Colonic mucosa (tissue), 4 donors: ENCODE data around the gene GLB1L2. TPM values are rescaled to one million over a fixed set of nuclear protein-coding genes. Genes with fewer than 3 reads are reported as not detected.

Experiments
- DNase-seq: peaks from one replicate; pipeline ENCODE4 v3.0.0-alpha.2; 2020
- H3K27ac ChIP-seq: fragments of 200-600 bp; one replicate; pipeline ENCODE4 v1.8.0; 2021
- H3K27me3 ChIP-seq: fragments of 200-600 bp; one replicate; pipeline ENCODE4 v1.8.0; 2021
- H3K36me3 ChIP-seq: fragments of 200-600 bp; one replicate; pipeline ENCODE4 v1.8.0; 2021
- H3K4me1 ChIP-seq: fragments of 200-600 bp; one replicate; pipeline ENCODE4 v1.8.0; 2021; ENCODE audit warnings: mild to moderate bottlenecking
- H3K4me3 ChIP-seq: fragments of 200-600 bp; one replicate; pipeline ENCODE4 v1.8.0; 2021
- H3K9ac ChIP-seq, 2 donors: one replicate each; pipeline ENCODE4 v1.7.0; 2013; ENCODE audit warnings: control low read depth in 2 of 2, low read depth in 2 of 2, low read length in 2 of 2
- H3K9me3 ChIP-seq: fragments of 200-600 bp; one replicate; pipeline ENCODE4 v1.8.0; 2021
- intact Hi-C: fragments of 100-400 bp; cut with DNase I; formaldehyde crosslinking; loops from one replicate; pipeline ENCODE4 v1.14.1; 2022
- total RNA-seq, 2 donors: library from RNA; stranded (reverse); fragmentation: NEBNext Ultra II Directional in 1 of 2; extraction: Animal tissue kit (Norgen Biotek cat#: 25700) in 1 of 2; gene quantifications; one replicate each; pipeline ENCODE4 v1.2.1, GENCODE V29; 2021
- TF ChIP-seq, protein P1 (sequence below): fragments of 200-600 bp; IDR thresholded peaks from one replicate; pipeline ENCODE4 v1.8.0; 2022; ENCODE audit warnings: antibody characterized with exemption, mild to moderate bottlenecking
- donor health status: healthy.
- donor health status: DM: no; HTN: no; CAD: no.
- donor health status: DM: no; HTN: no; CAD: no.

Gene GLB1L2
- total RNA-seq, 2 donors from 2014 or later, result 27.2 to 31.3 TPM

DNA sequence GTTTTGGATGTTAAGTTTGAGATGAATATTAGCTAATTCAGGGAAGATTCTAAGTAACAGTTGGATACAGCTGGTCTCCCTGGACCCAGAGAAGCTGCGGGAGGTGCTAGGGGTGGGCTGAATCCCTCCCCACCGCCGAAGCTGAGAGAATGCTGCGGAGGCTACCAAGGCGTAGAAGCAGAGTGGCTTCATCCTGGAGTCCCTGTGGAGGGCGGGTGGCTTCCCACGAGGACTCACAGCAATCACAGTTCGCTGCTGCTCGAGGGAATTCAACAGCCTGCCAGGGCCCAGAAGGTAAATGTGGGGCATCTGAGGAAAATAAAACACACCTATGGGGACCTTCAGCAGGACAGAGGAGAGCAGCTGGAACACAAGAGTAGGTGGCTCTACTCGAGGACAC is 91.3 kb downstream of the GLB1L2 start:
- no peaks in the 10 kb centered on the region for H3K36me3 ChIP-seq

DNA sequence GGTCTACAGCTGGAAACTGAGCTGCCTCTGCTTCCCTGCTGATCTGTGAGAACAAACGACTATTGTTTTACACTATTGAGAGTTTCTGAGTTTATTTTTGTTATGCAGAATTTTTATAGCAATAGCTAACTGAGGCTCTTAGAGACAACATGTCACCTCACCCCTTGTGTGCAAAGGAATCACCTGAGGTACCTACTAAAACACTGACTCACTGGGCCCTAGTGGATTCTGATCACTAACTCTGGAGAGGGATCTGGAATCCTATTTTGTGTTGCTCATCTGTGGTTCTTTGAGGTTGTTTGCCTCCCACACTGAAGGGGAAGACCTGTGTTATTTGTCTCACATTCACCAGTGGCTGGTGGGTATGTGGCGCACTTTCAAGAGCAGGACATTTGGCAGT is 93.6 kb downstream of the GLB1L2 start:
- intact Hi-C loops, result no loop called here

More for the DNA sequence above, 91.3 kb downstream of the GLB1L2 start:
- H3K4me3 ChIP-seq, result no peak overlapping the region
- H3K9me3 ChIP-seq, result no peaks in the 10 kb centered on the region
- intact Hi-C loops, result no loop called here
- no peak overlapping the region for H3K27ac ChIP-seq
- TF ChIP-seq, protein P1, sequence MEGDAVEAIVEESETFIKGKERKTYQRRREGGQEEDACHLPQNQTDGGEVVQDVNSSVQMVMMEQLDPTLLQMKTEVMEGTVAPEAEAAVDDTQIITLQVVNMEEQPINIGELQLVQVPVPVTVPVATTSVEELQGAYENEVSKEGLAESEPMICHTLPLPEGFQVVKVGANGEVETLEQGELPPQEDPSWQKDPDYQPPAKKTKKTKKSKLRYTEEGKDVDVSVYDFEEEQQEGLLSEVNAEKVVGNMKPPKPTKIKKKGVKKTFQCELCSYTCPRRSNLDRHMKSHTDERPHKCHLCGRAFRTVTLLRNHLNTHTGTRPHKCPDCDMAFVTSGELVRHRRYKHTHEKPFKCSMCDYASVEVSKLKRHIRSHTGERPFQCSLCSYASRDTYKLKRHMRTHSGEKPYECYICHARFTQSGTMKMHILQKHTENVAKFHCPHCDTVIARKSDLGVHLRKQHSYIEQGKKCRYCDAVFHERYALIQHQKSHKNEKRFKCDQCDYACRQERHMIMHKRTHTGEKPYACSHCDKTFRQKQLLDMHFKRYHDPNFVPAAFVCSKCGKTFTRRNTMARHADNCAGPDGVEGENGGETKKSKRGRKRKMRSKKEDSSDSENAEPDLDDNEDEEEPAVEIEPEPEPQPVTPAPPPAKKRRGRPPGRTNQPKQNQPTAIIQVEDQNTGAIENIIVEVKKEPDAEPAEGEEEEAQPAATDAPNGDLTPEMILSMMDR, result no peak
- no peaks in the 10 kb centered on the region for H3K27me3 ChIP-seq
- H3K4me1 ChIP-seq, result no peaks in the 10 kb centered on the region
- no peak overlapping the region for H3K9ac ChIP-seq
- DNase-seq, result no peak

More for the DNA sequence above, 93.6 kb downstream of the GLB1L2 start:
- Histone ChIP-seq H3K9me3 (no peaks in the 10 kb centered on the region), H3K27me3 (no peaks in the 10 kb centered on the region), H3K9ac (no peak overlapping the region), H3K36me3 (no peaks in the 10 kb centered on the region), H3K27ac (no peak overlapping the region), H3K4me3 (no peak overlapping the region), H3K4me1 (no peaks in the 10 kb centered on the region)
- TF ChIP-seq, protein P1, result no peak
- DNase-seq, result no peak

Other genes starting within 250 kb of the GLB1L2 start
- 10 to 100 TPM; 12.9 to 45.0 TPM for gene NCAPD3, start 108.0 kb upstream of the GLB1L2 start, total RNA-seq
- gene VPS26B, start 107.3 kb upstream of the GLB1L2 start, total RNA-seq, result 10 to 100 TPM; 41.4 to 47.4 TPM
- 10 to 100 TPM; 36.5 to 38.2 TPM for gene THYN1, start 78.6 kb upstream of the GLB1L2 start, total RNA-seq
- gene ACAD8, start 78.4 kb upstream of the GLB1L2 start, total RNA-seq, result 10 to 100 TPM; 27.5 to 30.2 TPM
- gene GLB1L3, start 55.6 kb upstream of the GLB1L2 start, total RNA-seq, result under 1 TPM in 1 of 2 donors, not detected in 1; 0.15 TPM
- under 1 TPM in 1 of 2 donors, not detected in 1; 0.13 TPM for gene B3GAT1, start 80.3 kb downstream of the GLB1L2 start, total RNA-seq